Measurements from ENCODE around the gene KCNK4. TPM values are rescaled to one million over a fixed set of nuclear protein-coding genes. Genes with fewer than 3 reads are reported as not detected.

The KCNK4 gene
- total RNA-seq, 1 donor from 2014 or later = 0.36 TPM

DNA sequence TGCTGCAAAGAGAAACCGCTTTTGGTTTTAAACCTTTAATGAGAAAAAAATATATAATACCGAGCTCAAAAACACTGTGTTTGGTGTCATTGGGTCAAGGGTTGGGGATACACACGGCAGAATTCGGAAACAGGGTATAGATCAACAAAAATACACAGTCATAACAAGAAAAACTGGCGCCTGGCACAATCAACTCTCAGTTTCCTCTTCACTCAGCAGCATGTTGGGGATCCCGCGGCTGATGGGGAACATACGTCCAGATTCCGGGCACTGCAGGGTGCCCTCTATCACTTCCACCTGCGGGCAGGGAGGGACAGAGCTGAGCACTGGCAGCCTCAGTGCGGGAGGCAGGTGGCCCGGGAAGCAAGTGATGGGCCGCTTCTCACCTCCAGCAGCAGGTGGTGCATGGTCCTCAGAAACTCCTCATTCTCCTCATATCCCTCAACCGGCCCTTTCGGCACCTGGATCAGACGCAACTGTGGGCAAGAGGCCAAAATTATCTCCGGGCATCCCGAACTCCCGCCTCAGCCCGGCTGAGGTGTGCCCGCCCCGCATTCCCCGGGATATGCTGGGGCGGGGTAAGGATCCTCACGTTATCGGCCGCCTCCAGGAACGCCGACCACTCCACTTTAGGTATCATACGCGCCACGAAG is 25.7 kb downstream of the KCNK4 start:
- H3K4me3 Mint-ChIP-seq (ENCODE audit: unreplicated experiment) = peak overlapping the region; percentile 94

DNA sequence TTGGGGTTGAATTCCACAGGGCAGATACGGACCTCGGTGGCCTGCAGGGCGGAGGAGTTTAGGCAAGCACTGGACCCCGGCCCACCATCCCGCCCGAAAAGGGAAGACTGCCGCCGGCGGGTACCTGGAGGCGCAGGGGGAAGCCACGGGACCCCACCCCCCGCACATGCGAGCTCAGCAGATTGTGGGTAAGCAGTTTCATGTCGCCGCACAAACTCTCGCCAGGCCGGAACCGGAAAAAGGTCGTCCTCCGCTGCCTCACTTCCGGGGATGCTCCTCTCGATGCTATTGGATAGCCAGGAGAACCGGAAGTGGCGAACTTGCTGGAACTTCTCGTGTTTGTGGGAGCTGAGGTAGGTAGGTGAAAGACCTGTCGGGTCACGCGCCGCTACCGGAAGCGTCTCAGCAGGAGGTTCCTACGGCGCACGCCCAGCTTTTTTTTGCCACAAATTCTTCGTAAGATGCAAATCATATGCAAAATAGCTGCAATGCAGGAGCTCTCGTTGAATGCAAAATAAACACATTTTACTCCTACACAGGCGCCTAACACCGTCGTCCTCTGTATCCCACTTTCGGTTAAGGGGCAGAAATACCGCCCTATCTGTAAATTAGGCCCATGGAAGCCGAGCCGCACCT is 26.3 kb downstream of the KCNK4 start, which contains the start of gene TRMT112:
TRMT112 (minus strand) TSS at position 235 of the 636 bp plus-strand sequence; CDS start at position 202, 33 bp downstream.
- peaks cover 22% of the 10 kb centered on the region for H3K4me1 Mint-ChIP-seq (ENCODE audit: unreplicated experiment)
- H3K9me3 Mint-ChIP-seq (ENCODE audit: unreplicated experiment) = no peaks in the 10 kb centered on the region
- peak; percentile 79 for DNase-seq (ENCODE audit: low spot score)
- peak within 1 kb of the TSS; percentile 94 for H3K4me3 Mint-ChIP-seq (ENCODE audit: unreplicated experiment)
- H3K27ac Mint-ChIP-seq (ENCODE audit: unreplicated experiment) = peak within 1 kb of the TSS; percentile 92
- TF ChIP-seq CTCF (IDR thresholded peaks at IDR 0.05; ENCODE audit: unreplicated experiment) = no peak
- H3K27me3 Mint-ChIP-seq (ENCODE audit: unreplicated experiment) = peaks cover 22% of the 10 kb centered on the region
- H3K36me3 Mint-ChIP-seq (ENCODE audit: low read depth, unreplicated experiment) = peaks cover 34% of the 10 kb centered on the region

More for the DNA sequence above, 25.7 kb downstream of the KCNK4 start:
- no peak for DNase-seq (ENCODE audit: low spot score)
- Mint-ChIP-seq H3K36me3 (ENCODE audit: low read depth, unreplicated experiment) (peaks cover 33% of the 10 kb centered on the region), H3K4me1 (ENCODE audit: unreplicated experiment) (peaks cover 22% of the 10 kb centered on the region), H3K9me3 (ENCODE audit: unreplicated experiment) (no peaks in the 10 kb centered on the region), H3K27me3 (ENCODE audit: unreplicated experiment) (peaks cover 23% of the 10 kb centered on the region), H3K27ac (ENCODE audit: unreplicated experiment) (peak overlapping the region; percentile 92)
- TF ChIP-seq CTCF (IDR thresholded peaks at IDR 0.05; ENCODE audit: unreplicated experiment) = no peak

- peak within 1 kb of the TSS; percentile 94 for H3K4me3 Mint-ChIP-seq (ENCODE audit: unreplicated experiment)
- H3K4me1 Mint-ChIP-seq (ENCODE audit: unreplicated experiment) = peaks cover 17% of the 10 kb centered on the region
- peaks cover 27% of the 10 kb centered on the region for H3K36me3 Mint-ChIP-seq (ENCODE audit: low read depth, unreplicated experiment)
- no peaks in the 10 kb centered on the region for H3K9me3 Mint-ChIP-seq (ENCODE audit: unreplicated experiment)
- TF ChIP-seq CTCF (IDR thresholded peaks at IDR 0.05; ENCODE audit: unreplicated experiment) = no peak
- H3K27ac Mint-ChIP-seq (ENCODE audit: unreplicated experiment) = peak within 1 kb of the TSS; percentile 92
- H3K27me3 Mint-ChIP-seq (ENCODE audit: unreplicated experiment) = peaks cover 18% of the 10 kb centered on the region
- peak; percentile 90 for DNase-seq (ENCODE audit: low spot score)
Measured at GRCh38 chr11:64317961-64318765, 27.1 kb downstream of the KCNK4 start, which contains the start of gene PRDX5. PRDX5 (plus strand) TSS chr11:64318121; CDS start chr11:64318216, 95 bp downstream.

GRCh38 chr11:64318766-64319761 is 28.0 kb downstream of the KCNK4 start:
- Mint-ChIP-seq H3K27me3 (ENCODE audit: unreplicated experiment) (peaks cover 16% of the 10 kb centered on the region), H3K4me3 (ENCODE audit: unreplicated experiment) (peak overlapping the region; percentile 94), H3K36me3 (ENCODE audit: low read depth, unreplicated experiment) (peaks cover 23% of the 10 kb centered on the region), H3K4me1 (ENCODE audit: unreplicated experiment) (peaks cover 23% of the 10 kb centered on the region), H3K9me3 (ENCODE audit: unreplicated experiment) (no peaks in the 10 kb centered on the region), H3K27ac (ENCODE audit: unreplicated experiment) (peak overlapping the region; percentile 80)
- TF ChIP-seq CTCF (IDR thresholded peaks at IDR 0.05; ENCODE audit: unreplicated experiment) = no peak
- DNase-seq (ENCODE audit: low spot score) = no peak
